Right lobe of liver (tissue), 4 donors: ENCODE measurements around the gene DSG2.

Experiments used
- POLR2A ChIP-seq: fragments of 450-650 bp; IDR thresholded peaks from one replicate; pipeline ENCODE4 v1.6.1; 2017; ENCODE audit warnings: antibody characterized with exemption, mild to moderate bottlenecking
- TF ChIP-seq, protein P1 (sequence below), 4 donors: fragments of 200-600 bp in 3 of 4; fragments of 450-650 bp in 1 of 4; IDR thresholded peaks; one replicate each; pipeline versions ENCODE4 v1.5.1 to v1.8.0; 2016 to 2022; ENCODE audit warnings: antibody characterized with exemption in 4 of 4, mild to moderate bottlenecking in 2 of 4
- donor health status: DM: no; HTN: no; CAD: no.
- donor health status: DM: no; HTN: no; CAD: no.
- donor health status: DM: no; HTN: yes; CAD: no.

DNA sequence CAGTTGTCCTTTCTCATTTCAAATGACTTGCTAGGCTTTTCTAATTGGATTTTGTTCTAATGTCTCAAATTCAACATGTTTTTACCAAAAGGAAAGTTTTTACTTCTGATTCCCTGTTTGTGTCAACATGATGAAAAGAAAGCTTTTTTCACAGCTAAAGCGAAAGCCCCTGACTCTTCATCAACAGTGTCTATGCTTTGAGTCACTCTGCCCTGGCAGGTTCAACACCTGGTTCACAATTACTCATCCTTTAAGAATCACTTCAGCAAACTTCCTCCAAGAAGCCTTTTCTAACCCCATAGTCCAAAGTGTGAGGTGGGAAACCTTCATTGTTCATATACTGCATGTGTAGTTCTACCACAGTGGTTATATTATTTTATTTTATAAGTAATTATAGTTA, 7.6 kb upstream of the DSG2 start:
- TF ChIP-seq POLR2A, result no peak
- TF ChIP-seq, protein P1, sequence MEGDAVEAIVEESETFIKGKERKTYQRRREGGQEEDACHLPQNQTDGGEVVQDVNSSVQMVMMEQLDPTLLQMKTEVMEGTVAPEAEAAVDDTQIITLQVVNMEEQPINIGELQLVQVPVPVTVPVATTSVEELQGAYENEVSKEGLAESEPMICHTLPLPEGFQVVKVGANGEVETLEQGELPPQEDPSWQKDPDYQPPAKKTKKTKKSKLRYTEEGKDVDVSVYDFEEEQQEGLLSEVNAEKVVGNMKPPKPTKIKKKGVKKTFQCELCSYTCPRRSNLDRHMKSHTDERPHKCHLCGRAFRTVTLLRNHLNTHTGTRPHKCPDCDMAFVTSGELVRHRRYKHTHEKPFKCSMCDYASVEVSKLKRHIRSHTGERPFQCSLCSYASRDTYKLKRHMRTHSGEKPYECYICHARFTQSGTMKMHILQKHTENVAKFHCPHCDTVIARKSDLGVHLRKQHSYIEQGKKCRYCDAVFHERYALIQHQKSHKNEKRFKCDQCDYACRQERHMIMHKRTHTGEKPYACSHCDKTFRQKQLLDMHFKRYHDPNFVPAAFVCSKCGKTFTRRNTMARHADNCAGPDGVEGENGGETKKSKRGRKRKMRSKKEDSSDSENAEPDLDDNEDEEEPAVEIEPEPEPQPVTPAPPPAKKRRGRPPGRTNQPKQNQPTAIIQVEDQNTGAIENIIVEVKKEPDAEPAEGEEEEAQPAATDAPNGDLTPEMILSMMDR (IDR thresholded peaks at IDR 0.05), result no peak
